ENCODE results near the gene LRRC8E. TPM values are rescaled to one million over a fixed set of nuclear protein-coding genes. Genes with fewer than 3 reads are reported as not detected.
"Not testable (repeated sequence)": the region's sequence is repeated elsewhere in the genome, so short reads cannot be mapped to it uniquely, and the experiment has no call there.

LRRC8E gene
- total RNA-seq, 1 experiment from 2014 or later, result 0.08 TPM

- in situ Hi-C loops (cut with HindIII; ENCODE audit: low pct_unique_long_range_greater_than_20kb, low sequenced_read_pairs), result no loop called here
- DNase-seq (ENCODE audit: low read depth, low spot score), result no peak
Observed at GRCh38 chr19:7921302-7921966, 33.1 kb downstream of the LRRC8E start.

DNA sequence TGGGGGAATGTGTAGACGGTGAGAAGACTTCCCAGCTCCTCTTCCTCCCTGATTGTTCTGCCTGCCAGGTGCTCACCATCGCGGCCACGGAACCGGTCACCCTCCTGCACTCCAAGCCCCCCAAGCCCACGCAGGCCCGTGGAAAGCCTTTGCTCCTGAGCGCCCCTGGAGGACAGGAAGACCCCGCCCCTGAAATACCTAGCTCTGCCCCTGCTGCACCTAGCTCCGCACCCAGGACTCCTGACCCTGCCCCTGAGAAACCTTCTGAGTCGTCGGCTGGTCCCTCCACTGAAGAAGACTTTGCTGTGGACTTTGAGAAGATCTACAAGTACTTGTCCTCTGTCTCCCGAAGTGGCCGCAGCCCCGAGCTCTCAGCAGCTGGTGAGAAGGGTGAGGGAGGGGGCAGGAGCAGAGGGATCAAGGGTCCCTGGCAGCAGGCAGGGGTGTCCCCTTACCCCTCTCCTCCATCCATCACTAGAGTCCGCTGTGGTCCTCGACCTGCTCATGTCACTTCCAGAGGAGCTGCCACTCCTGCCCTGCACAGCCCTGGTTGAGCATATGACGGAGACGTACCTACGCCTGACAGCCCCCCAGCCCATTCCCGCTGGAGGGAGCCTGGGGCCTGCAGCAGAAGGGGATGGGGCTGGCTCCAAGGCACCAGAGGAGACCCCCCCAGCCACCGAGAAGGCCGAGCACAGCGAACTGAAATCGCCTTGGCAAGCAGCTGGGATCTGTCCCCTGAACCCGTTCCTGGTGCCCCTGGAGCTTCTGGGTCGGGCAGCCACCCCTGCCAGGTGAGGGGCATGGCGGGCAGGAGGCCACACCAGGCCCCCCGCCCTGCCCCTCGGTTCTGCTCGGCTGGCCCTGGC lies 33.9 kb downstream of the LRRC8E start:
- no peak for DNase-seq (ENCODE audit: low read depth, low spot score)
- in situ Hi-C loops (cut with HindIII; ENCODE audit: low pct_unique_long_range_greater_than_20kb, low sequenced_read_pairs), result no loop called here

- no peak for DNase-seq (ENCODE audit: low read depth, low spot score)
- in situ Hi-C loops (cut with HindIII; ENCODE audit: low pct_unique_long_range_greater_than_20kb, low sequenced_read_pairs), result no loop called here
Observed at GRCh38 chr19:7922836-7923195, 34.5 kb downstream of the LRRC8E start.

- in situ Hi-C loops (cut with HindIII; ENCODE audit: low pct_unique_long_range_greater_than_20kb, low sequenced_read_pairs), result no loop called here
- DNase-seq (ENCODE audit: low read depth, low spot score), result no peak
Observed at GRCh38 chr19:7923295-7924191, 35.2 kb downstream of the LRRC8E start.

GRCh38 chr19:7924241-7924640 lies 35.9 kb downstream of the LRRC8E start:
- no peak for DNase-seq (ENCODE audit: low read depth, low spot score)
- in situ Hi-C loops (cut with HindIII; ENCODE audit: low pct_unique_long_range_greater_than_20kb, low sequenced_read_pairs), result no loop called here

DNA sequence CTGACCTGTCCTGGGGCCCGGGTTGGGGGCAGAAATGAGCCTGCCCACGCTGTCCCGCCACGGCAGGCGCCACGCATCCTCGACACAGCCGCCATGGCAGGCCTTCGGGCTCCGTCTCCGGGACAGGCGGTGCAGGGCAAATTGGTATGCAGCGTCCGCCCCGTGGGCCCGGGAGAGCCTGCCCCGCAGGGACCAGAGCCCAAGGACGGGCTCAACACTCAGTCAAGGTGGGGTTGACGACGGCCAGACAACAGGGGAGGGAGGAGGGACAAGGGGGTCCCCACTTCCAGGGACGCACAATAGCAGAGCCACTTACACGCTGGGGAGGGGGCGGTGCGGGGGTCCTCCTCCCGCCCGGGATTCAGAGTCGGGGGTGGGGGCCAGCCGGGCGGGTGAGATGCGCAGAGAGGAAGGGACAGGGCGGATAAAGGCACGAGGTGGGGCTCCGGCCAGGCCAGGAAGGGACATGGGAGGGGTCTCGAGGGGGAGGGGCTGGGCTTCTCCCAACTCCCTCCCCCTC lies 36.4 kb downstream of the LRRC8E start:
- DNase-seq (ENCODE audit: low read depth, low spot score), result no peak
- in situ Hi-C loops (cut with HindIII; ENCODE audit: low pct_unique_long_range_greater_than_20kb, low sequenced_read_pairs), result no loop called here

DNA sequence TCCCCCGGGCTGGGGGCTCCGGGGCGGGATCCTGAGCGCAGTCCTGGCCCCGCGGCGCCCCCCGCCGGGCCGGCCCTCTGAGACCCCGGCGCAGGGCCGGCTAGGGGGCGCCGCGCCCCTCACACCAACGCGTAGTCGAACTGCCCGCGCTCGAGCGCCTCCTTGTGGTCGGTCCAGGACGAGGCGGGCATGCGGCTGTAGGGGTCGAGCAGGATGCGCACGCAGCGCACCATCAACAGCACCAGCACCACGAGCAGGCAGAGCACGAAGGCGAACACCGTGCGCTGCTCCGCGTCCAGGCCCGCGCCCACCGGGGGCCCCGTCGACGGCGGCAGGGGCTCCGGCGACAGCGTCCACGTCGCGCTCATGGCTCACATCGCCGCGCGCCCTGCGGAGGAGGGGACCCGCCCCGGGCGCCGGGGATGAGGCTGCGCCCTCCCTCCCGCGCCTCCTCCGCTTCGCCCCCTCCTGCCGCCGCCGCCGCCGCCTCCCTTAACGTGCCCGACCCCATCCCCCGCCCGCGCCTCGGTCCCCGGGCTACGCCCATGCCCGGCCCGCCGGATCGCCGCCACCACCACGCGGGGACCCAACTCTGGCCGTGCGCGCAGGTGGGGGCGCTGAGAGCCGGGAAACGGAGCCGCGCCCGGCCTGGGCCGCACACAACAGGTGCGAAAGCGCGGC lies 37.0 kb downstream of the LRRC8E start:
- in situ Hi-C loops (cut with HindIII; ENCODE audit: low pct_unique_long_range_greater_than_20kb, low sequenced_read_pairs), result no loop called here
- DNase-seq (ENCODE audit: low read depth, low spot score), result peak; percentile 73

GRCh38 chr19:7926021-7926726 lies 37.9 kb downstream of the LRRC8E start, which contains the start of gene CTXN1:
TSS of gene CTXN1 (minus strand) at chr19:7926135. CDS start at chr19:7925538, 597 bp downstream.
- in situ Hi-C loops (cut with HindIII; ENCODE audit: low pct_unique_long_range_greater_than_20kb, low sequenced_read_pairs), result no loop called here

GRCh38 chr19:7926727-7927604 lies 38.7 kb downstream of the LRRC8E start:
- no peak for DNase-seq (ENCODE audit: low read depth, low spot score)
- in situ Hi-C loops (cut with HindIII; ENCODE audit: low pct_unique_long_range_greater_than_20kb, low sequenced_read_pairs), result no loop called here

More at GRCh38 chr19:7926021-7926726, 37.9 kb downstream of the LRRC8E start, which contains the start of gene CTXN1:
- peak; percentile 42 for DNase-seq (ENCODE audit: low read depth, low spot score)

- in situ Hi-C loops (cut with HindIII; ENCODE audit: low pct_unique_long_range_greater_than_20kb, low sequenced_read_pairs), result no loop called here
- DNase-seq (ENCODE audit: low read depth, low spot score), result no peak
Observed at GRCh38 chr19:7927605-7928333, 39.5 kb downstream of the LRRC8E start.

DNA sequence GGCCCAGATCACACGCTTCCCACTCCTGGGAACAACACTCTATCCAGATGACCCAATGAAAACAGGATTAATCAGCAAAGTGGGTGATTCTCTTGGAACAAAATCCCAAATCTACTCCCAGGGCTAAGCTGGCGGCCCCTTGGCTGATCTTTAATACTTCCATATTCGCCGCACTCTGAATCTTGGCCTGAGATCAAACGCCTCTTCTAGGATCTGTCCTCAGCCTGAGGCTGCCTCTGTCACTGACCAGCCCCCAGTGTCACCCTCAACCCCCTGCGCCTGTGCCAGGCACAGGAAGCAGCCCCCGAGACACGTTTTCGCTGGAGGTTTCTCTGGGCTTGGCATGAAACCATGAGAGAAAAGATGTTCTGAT lies 40.0 kb downstream of the LRRC8E start:
- DNase-seq (ENCODE audit: low read depth, low spot score), result no peak
- in situ Hi-C loops (cut with HindIII; ENCODE audit: low pct_unique_long_range_greater_than_20kb, low sequenced_read_pairs), result no loop called here

DNA sequence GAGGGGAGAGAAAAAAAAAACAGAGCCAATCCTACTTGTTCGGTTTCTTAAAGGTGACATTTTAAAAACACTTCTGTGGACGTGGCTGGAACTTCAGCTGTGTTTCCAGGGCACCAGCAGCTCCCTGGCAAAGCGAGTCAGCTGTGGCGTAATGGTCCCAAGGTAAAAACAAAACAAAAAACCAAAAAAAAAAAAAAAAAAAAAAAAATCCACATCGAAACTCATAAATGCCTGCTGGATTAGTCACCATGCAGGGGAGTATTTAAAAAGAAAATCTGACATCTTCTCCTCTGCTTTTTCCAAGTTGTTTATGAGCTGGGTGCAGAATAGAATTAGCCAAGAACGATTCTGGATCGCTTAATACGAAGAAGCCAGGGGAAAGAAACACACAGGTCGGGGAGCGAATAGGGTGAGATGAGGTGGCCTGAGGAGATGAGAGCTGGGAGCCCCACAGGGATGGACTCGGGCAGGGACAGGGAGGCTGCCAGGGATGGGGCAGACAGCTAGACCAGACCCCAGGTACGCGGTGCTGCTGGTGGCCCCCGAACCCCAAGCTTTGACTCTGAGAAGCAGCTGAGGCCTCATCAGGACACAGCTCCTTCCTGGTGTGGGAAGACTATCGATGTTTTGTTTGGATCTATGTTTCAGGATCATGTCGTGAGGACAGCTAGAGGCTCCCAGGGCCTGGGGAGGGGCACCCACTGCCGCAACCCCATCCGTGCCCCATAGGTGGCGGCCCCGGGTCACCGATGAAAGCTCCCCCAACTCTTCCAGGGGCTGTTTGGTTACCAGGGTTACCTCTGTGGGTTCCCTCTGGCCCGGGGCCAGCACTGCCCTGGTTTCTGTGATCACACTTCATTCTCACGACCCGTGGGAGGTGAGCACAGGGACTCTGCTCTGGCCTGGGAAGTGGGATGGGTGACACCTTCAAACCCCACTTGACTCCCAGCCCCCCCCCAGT lies 40.7 kb downstream of the LRRC8E start:
- peak; percentile 40 for DNase-seq (ENCODE audit: low read depth, low spot score)
- in situ Hi-C loops (cut with HindIII; ENCODE audit: low pct_unique_long_range_greater_than_20kb, low sequenced_read_pairs), result no loop called here

DNA sequence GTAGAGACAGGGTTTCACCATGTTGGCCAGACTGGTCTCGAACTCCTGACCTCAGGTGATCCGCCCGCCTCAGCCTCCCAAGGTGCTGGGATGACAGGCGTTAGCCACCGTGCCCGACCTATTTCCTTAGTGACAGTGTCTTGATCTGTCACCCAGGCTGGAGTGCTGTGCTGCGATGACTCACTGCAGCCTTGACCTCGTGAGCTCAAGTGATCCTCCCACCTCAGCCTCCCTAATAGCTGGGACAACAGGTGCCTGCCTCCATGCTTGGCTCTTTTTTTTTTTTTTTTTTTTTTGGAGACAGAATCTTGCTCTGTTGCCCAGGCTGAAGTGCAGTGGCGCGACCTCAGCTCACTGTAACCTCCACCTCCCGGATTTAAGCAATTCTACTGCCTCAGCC lies 41.7 kb downstream of the LRRC8E start:
- in situ Hi-C loops (cut with HindIII; ENCODE audit: low pct_unique_long_range_greater_than_20kb, low sequenced_read_pairs); DNase-seq (ENCODE audit: low read depth, low spot score): not testable (repeated sequence)

- DNase-seq (ENCODE audit: low read depth, low spot score), result no peak
- in situ Hi-C loops (cut with HindIII; ENCODE audit: low pct_unique_long_range_greater_than_20kb, low sequenced_read_pairs), result no loop called here
Observed at GRCh38 chr19:7930765-7931164, 42.5 kb downstream of the LRRC8E start.
